ENCODE results near the gene NOXA1.

Gene NOXA1

GRCh38 chr9:137396227-137396626 lies 27.0 kb upstream of the NOXA1 start:
- H3K27ac ChIP-seq (ENCODE audit: extremely low read depth, low read depth, low read length), result no peak overlapping the region
- no peak for TF ChIP-seq GLIS2 (tag by site-specific recombination; IDR thresholded peaks at IDR 0.05)
- TF ChIP-seq ZNF148 (tag by site-specific recombination; IDR thresholded peaks at IDR 0.05; ENCODE audit: borderline replicate concordance), result no peak
- no peak for TF ChIP-seq PRDM6 (tag by site-specific recombination; IDR thresholded peaks at IDR 0.05)
- no peak for TF ChIP-seq ZNF280D (tag by site-specific recombination; IDR thresholded peaks at IDR 0.05)
- H3K4me1 ChIP-seq (ENCODE audit: control insufficient read depth, insufficient read depth, low read length), result no peaks in the 10 kb centered on the region
- H3K4me3 ChIP-seq (ENCODE audit: low read depth, low read length), result no peak overlapping the region
- peaks cover 0 to 5% of the 10 kb centered on the region in 2 experiments; a peak in 1 of 3 replicates for H3K36me3 ChIP-seq (ENCODE audit: control insufficient read depth in 2 of 2, insufficient read depth in 1 of 2, low read length in 2 of 2)
- CTCF ChIA-PET, result interaction anchor here (0.5 to 0.7 kb wide), 2 partner anchors 8 to 138 kb away, joined by 3 to 4 read pairs; no protein-coding TSS in a partner anchor
- no peaks in the 10 kb centered on the region for H3K9me3 ChIP-seq (ENCODE audit: control insufficient read depth, insufficient read depth, low read depth, low read length)
- POLR2A ChIA-PET, result interaction anchor here (0.6 to 0.7 kb wide), 3 partner anchors 9 to 805 kb away, joined by 3 to 6 read pairs (median 4); no protein-coding TSS in a partner anchor

GRCh38 chr9:137396634-137397367 lies 26.4 kb upstream of the NOXA1 start:
- CTCF ChIA-PET, result interaction anchor here (0.5 to 1.5 kb wide), 3 partner anchors 8 to 139 kb away, joined by 3 to 4 read pairs (median 3); partner anchors contain the start of genes EXD3 and NOXA1
- POLR2A ChIA-PET, result interaction anchor here (0.6 kb wide), 2 partner anchors 227 to 805 kb away, joined by 3 read pairs; no protein-coding TSS in a partner anchor
- TF ChIP-seq ZFP3 (tag by site-specific recombination; IDR thresholded peaks at IDR 0.05; ENCODE audit: low read depth), result no peak
- no peak for TF ChIP-seq ZNF529 (tag by site-specific recombination; IDR thresholded peaks at IDR 0.05; ENCODE audit: insufficient replicate concordance)
- no peak for TF ChIP-seq ZNF510 (tag by site-specific recombination; IDR thresholded peaks at IDR 0.05; ENCODE audit: insufficient replicate concordance)
- TF ChIP-seq ZSCAN5A (tag by site-specific recombination; IDR thresholded peaks at IDR 0.05), result no peak

More at GRCh38 chr9:137396634-137397367, 26.4 kb upstream of the NOXA1 start:
- Histone ChIP-seq H3K4me3 (ENCODE audit: low read depth, low read length) (no peak overlapping the region), H3K36me3 (ENCODE audit: control insufficient read depth in 2 of 2, insufficient read depth in 1 of 2, low read length in 2 of 2) (peaks cover 0 to 5% of the 10 kb centered on the region in 2 experiments; a peak in 1 of 3 replicates), H3K27ac (ENCODE audit: extremely low read depth, low read depth, low read length) (no peak overlapping the region), H3K4me1 (ENCODE audit: control insufficient read depth, insufficient read depth, low read length) (no peaks in the 10 kb centered on the region), H3K9me3 (ENCODE audit: control insufficient read depth, insufficient read depth, low read depth, low read length) (no peaks in the 10 kb centered on the region)

Data from HEK293 (cell line).